ENCODE data around the gene PPP2R5B.

The PPP2R5B gene

GRCh38 chr11:64890522-64890939 lies 34.0 kb upstream of the PPP2R5B start:
- DNase-seq, result peak; percentile 16

GRCh38 chr11:64891215-64891848 lies 33.2 kb upstream of the PPP2R5B start:
- no peak for DNase-seq

DNA sequence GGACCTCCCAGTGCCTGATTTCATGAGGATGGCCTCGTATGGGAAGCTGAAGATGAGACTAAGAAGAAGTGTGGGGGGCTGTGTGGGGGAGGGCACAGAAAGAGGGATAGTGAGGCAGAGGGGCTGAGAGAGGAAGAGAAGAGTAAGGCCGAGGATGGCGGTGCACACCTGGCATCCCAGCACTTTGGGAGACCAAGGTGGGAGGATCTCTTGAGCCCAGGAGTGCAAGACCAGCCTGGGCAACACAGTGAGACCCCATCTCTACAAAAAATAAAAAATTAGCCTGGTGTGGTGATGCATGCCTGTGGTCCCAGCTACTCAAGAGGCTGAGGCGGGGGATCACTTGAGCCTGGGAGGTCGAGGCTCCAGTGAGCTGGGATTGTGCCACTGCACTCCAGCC lies 32.6 kb upstream of the PPP2R5B start:
- no peak for DNase-seq

GRCh38 chr11:64892411-64892831 lies 32.1 kb upstream of the PPP2R5B start:
- no peak for DNase-seq

- DNase-seq, result no peak
Observed at GRCh38 chr11:64892838-64893193, 31.7 kb upstream of the PPP2R5B start.

DNA sequence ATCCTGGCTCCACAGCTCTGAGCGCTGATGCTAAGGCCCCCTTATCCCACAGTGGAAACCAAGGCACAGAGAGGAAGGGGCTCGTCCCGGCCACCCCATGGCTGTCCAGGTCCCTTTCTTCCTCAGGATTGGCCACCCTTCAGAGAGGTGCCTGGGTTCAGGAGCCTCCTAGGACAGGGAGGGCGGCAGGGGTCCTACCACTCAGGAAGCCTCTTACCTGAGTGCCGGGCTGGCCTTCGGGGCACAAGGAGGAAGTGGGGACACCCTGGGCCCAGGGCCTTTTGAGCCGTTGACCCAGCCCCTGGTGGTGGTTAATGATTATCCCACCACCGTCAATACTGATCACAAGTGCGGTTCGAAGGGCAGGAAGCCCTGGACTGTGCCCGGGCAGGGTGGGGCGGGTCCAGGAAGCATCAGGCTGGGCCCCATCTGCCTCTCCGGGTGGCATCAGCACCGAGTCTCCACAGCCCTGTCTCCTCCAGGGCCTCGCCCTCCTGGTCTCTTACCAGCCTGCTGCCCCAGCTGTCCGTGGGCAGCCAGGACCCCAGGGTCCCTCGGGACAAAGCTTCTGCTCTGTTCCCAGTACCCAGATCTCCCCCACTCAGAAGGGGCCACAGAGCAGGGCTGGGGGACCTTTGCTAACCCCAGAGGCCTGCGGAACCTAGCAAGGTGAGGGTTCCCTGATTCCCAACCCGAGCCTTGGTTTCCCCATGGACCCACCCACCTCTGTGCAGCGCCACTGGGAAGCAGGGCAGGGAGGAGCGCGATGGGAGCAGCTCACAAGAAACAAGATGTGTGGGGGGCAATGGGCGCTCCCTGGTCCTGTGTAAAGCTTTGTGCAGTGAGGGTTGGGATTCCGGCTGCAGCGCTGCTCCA lies 31.1 kb upstream of the PPP2R5B start:
- no peak for DNase-seq

DNA sequence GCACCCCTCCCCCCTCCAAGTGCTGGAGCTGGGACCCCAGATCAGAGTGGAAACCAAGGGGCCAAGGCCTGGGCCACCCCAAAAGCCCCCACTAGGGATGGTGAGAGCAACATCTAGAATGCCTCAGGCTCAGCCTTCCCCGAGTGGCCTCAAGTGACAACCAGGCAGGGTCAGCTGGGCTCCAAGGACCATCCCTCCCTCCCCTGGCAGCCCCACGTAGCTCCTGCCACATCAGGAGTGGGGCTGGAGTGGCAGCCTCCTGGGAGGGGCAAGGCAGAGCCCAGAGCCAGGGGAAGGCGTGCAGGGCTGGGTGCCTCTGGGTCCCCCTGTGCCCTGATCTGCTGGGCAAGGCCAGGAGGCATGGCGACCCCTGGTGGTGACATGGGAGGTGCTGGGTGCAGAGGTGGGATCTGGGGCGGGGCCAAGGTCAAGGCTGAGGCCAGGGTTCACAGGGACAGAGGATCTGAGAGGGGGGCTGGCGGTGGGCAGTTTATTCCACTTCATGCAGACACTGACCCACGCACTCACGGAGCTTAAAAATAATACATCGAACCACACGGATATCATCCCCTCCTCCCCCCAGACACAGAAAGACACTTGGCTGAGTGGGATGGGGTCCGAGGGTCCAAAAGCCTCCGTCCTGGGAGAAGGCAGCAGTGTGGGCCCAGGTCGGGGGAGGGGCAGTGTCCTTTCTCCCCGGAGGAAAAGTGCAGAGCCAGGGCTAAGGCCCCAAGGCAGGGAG lies 30.2 kb upstream of the PPP2R5B start:
- peak; percentile 41 for DNase-seq

DNA sequence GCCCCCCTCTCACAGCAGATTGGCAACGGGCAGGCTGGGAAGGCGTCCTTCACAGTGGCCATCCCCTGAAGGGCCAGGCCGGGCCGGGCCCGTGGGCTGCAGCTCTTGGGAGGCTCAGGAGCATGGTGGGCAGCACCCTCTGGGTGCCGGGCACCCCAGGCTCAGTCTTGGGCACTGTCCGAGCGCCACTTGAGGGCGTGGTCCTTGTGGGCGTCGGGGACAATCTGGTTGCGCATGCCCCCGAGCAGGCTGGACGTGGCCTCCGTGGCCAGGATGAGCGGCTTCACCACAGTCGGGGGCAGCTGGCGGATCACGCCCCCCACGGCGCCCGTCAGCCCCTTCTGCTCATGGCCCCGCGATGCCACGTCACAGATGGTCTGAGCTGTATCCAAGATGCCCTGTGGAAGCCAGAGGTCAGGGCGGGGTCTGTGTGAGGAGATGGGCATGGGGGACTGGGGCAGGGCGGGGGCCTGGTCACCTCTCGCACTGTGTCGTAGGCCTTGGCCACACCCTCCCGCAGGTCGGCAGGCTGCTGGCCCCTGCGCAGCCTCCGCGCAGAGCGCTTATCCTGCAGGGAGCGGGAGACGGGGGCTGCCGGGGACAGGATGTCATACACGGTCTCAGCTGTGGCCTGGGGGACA lies 29.6 kb upstream of the PPP2R5B start:
- no peak for DNase-seq

DNA sequence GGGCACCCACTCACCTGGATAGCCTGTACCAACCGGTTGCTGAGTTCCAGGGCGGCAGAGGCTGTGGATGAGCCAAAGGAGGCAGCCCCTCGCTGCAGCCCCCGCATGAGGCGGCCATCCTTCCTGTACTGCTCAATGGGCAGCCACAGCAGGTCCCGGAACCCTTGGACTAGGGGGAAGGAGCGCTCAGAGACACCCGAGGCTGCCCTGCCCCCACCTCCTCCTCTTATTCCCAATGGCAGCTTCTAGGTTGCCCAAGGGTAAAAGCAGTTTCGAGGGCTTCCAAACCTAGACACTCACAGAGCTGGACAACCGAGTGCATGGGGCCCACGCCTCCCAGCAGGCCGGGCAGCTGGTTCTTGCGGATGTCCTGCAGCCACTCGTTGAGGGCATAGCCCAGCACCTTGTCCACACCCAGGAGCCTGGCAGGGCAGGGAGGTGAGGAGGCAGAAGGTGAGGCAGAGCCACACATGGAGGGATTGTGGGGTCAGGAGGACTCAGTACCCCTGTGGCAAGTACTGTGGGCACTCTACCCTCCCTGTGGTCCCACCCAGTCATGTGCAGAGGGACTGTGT lies 28.0 kb upstream of the PPP2R5B start:
- DNase-seq, result no peak

DNA sequence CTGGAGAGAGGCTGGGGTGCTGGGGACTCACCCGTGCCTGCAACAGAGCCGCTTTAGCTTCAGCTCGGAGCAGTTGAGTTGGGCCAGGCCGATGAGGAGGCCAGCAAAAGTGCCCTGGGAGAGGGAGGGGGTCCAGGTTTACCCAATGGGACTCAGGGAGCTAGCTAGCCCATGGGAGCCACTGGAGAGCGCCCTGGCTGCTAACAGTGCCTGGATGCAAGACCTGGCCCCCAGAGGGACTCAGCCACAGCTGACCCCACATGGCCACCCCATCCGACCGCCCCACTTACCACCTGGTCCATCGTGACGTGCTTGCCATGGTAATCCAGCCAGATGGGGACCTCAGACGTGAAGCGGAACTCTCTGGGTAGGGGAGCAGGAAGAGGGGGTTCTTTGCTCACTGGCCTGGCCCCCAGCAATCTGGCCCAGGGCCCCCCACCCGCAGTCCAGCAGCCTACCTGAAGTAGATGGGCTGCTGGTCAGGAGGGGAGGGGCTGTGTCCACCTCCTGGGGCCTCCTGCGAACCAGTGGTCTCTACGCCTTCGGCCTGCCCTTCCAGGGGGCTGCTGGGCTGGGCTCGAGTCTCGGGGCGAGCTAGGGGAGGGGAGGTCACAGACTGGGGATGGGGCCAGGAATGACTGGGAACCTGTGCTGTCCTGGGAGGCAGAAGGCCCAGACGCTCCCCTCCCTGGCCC lies 27.0 kb upstream of the PPP2R5B start:
- no peak for DNase-seq

DNA sequence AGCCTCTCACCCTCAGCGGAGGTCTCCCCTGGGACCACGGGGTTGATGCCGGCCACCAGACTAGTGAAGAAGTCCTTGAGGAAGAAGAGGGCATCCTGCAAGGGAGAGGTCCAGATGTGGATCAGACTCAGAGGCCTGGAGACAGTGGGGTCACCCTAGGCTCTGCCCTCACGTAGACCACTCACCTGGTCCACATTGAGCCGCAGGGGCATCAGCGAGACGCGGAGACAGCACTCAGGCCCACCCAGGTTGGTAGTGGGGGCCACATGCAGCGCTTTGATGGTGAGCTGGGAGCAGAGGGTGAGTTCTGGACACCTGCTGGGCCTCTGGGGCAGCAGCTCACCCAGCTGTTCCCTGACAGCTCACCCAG lies 26.4 kb upstream of the PPP2R5B start:
- DNase-seq, result no peak

- no peak for DNase-seq
Observed at GRCh38 chr11:64898541-64898940, 25.9 kb upstream of the PPP2R5B start.

DNA sequence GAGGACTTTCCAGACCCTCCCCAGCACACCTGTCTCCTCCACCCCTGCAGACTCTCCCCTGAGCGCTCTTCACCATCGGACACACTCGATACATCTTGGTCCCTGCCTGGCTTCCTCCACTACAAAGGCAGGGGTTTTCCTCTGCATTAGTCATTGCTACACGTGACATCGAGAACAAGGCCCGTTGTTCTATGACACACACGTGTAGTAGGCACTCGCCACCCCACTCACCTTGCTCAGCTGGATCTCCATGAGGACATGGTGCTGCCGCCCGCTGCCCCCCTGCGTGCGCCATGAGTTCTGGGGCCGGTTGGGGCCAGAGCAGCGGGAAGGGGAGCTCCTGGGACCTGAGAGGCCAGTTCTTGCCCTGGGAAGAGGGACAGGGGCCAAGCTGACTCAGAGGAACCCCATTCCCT lies 24.2 kb upstream of the PPP2R5B start:
- DNase-seq, result no peak

DNA sequence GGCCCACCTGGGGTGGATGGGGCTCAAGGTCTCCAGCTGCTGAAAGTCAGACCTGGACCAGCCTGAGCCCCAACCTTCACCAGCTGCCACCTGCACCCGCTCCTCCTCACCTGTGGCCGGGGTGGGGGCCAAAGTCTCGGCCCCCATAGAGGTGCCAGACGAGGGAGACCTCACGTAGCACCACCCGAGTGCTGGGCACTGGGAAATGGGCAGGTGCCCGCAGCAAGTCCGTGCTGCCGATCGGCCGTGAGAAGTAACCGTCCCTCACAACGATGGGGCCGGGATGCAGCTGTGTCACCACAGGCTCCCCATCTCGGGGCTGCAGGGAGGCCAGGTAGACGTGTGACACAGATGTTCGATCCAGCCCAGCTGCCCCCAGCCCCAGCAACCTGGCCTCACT lies 23.7 kb upstream of the PPP2R5B start:
- DNase-seq, result no peak

- DNase-seq, result no peak
Observed at GRCh38 chr11:64902102-64902900, 22.2 kb upstream of the PPP2R5B start.

DNA sequence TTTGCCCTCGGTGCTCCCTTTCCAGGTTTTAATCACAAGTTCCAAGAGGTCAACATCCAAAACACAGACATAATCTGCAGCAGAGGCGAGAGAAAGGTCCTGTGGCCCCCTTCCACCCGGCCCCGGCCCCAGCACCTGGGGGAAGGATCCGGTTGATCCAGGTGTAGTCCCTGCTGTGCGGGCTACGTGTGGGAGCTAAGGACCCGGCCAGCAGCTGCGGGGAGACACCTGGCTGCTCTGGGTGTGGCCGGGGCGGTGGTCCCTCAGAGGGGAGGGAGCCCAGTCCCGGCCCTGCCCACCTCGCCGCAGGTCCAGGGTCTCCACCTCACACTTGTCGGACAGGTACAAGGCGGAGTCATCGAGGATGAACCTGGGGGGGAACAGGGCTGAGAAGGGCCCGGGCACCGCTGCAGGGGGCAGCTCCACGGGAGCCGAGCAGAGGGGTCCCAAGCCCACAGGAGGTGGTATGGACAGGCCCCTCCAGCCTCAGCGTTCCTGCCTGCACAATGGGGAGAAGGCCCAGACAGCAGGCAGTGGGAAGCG lies 21.1 kb upstream of the PPP2R5B start:
- no peak for DNase-seq

GRCh38 chr11:64905516-64906313 lies 18.8 kb upstream of the PPP2R5B start:
- DNase-seq, result no peak

DNA sequence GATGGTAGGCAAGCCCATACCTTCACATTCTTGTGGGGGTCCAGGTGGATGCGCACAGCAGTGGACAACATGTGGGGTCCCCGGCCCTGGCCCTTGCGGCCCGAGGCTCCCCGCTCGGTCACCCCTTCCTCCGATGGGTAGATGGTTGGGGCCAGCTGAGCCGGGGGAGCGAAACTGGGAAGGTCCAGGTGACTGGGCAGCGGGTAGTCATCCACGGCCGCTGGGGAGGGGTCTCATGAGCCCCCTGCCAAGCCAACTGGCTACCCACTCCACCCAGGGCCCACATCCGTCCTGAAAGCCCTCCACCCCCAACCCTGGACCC lies 18.2 kb upstream of the PPP2R5B start:
- no peak for DNase-seq

- DNase-seq, result no peak
Observed at GRCh38 chr11:64908766-64909165, 15.7 kb upstream of the PPP2R5B start.

DNA sequence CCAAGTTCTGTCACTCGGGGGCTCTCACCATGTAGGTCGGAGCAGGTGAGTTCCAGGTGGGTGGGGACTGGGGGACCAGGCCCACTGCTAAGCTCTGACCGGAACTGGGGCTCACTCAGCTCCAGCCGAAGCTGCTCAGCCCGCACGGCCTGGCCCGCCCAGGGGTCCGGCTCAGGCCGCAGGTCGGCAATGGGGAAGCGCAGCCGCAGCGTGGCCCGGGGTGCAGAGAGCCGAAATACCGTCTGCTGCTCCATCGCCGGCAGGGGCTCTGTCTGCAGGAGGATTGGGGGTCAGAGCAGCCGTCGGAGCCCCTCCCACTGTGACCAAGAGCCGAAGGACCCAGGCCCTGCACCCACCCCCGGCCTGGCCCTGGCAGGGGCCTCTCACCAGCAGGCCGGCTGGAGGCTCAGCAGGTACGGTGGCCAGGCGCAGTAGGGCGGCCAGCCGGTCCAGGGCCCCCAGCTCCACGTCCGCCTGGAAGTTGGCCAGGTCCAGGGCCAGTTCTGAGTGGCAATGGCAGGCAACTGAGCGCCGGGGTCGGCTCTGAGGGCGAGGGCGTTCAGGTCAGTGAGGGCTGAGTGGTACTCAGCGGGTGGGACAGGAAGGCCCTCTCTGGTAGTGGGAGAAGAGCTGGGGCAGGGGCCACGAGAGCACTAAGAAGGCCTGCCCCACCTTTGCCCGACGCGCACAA lies 14.7 kb upstream of the PPP2R5B start:
- no peak for DNase-seq
